Heart left ventricle (tissue), 16 donors: ENCODE data around the gene PACSIN2. TPM values are rescaled to one million over a fixed set of nuclear protein-coding genes. Genes with fewer than 3 reads are reported as not detected.
"Not testable (repeated sequence)": the region's sequence is repeated elsewhere in the genome, so short reads cannot be mapped to it uniquely, and the experiment has no call there.

Experiments
- ATAC-seq, 4 donors: fragments of 200-7000 bp; cut with Tn5 transposase; one replicate each; pipeline ENCODE4 v1.9.1; 2020 to 2022; ENCODE audit warnings: moderate library complexity in 4 of 4, mild to moderate bottlenecking in 3 of 4, moderate number of reproducible peaks in 1 of 4
- DNase-seq, 5 donors: peaks; one replicate each; pipeline ENCODE4 v3.0.0-alpha.2; 2020
- H3K27ac ChIP-seq, 12 donors: fragments of 200-600 bp; sonication (generic) in 4 of 12; one replicate each; pipeline versions ENCODE4 v1.5.0 to v1.8.0; 2016 to 2022; ENCODE audit warnings: mild to moderate bottlenecking in 2 of 12
- H3K27me3 ChIP-seq, 9 donors: fragments of 200-600 bp; sonication (generic) in 2 of 9; one replicate each; pipeline versions ENCODE4 v1.5.1 to v1.8.0; 2016 to 2022; ENCODE audit warnings: mild to moderate bottlenecking in 3 of 9
- H3K36me3 ChIP-seq, 9 donors: fragments of 200-600 bp; sonication (generic) in 2 of 9; one replicate each; pipeline versions ENCODE4 v1.5.0 to v1.8.0; 2018 to 2022; ENCODE audit warnings: mild to moderate bottlenecking in 2 of 9
- H3K4me1 ChIP-seq, 12 donors: fragments of 200-600 bp; sonication (generic) in 4 of 12; one replicate each; pipeline versions ENCODE4 v1.5.0 to v1.8.0; 2016 to 2022; ENCODE audit warnings: mild to moderate bottlenecking in 3 of 12
- H3K4me3 ChIP-seq, 12 donors: fragments of 200-600 bp; sonication (generic) in 4 of 12; one replicate each; pipeline versions ENCODE4 v1.5.0 to v1.8.0; 2017 to 2022; ENCODE audit warnings: mild to moderate bottlenecking in 9 of 12, moderate library complexity in 4 of 12
- H3K9me3 ChIP-seq, 12 donors: fragments of 200-600 bp; sonication (generic) in 4 of 12; one replicate each; pipeline versions ENCODE4 v1.5.0 to v1.8.0; 2016 to 2022; ENCODE audit warnings: mild to moderate bottlenecking in 1 of 12
- CTCF ChIP-seq, 12 donors: fragments of 200-600 bp; sonication (generic) in 4 of 12; IDR thresholded peaks; one replicate each; pipeline versions ENCODE4 v1.5.0 to v1.8.0; 2018 to 2022; ENCODE audit warnings: antibody characterized with exemption in 12 of 12, mild to moderate bottlenecking in 5 of 12
- POLR2A ChIP-seq, 2 donors: fragments of 450-650 bp; IDR thresholded peaks; one replicate each; pipeline ENCODE4 v1.6.1; 2017; ENCODE audit warnings: antibody characterized with exemption in 2 of 2, mild to moderate bottlenecking in 2 of 2, moderate library complexity in 2 of 2
- WGBS, 4 donors: extraction: QIAGEN DNeasy Blood & Tissue Kit in 2 of 4; methylation state at CpG; one replicate each; pipeline versions ENCODE4 v1.1.5 to v1.1.7; 2013 to 2018; 5-methylcytosine and 5-hydroxymethylcytosine counted together
- intact Hi-C, 10 donors: fragments of 100-400 bp; cut with DNase I; formaldehyde crosslinking; loops; one replicate each; pipeline versions ENCODE4 v1.11.1 to v1.14.2; 2022
- polyA plus RNA-seq, 2 donors: library from polyadenylated mRNA; stranded (reverse); fragments of 200-250 nt; gene quantifications; one replicate each; pipeline ENCODE4 v1.2.3, GENCODE V29; 2013
- total RNA-seq, 9 donors: library from RNA; depleted of rRNA in 2 of 9; stranded (reverse); fragments of >200 nt in 2 of 9; fragmentation: NEBNext Ultra II Directional in 3 of 9; extraction: Animal tissue kit (Norgen Biotek cat#: 25700) in 3 of 9; gene quantifications; one replicate each; pipeline versions ENCODE4 v1.1.0 to v1.2.4, GENCODE V29; 2016 to 2023
- donor health status: ischemic (EF 13 %, LVEDD 7.1; RV severe dilation, severe dysfunction).
- donor health status: healthy with polysubstance abuse.
- donor health status: DM: no; HTN: yes; CAD: no.
- donor health status: DM: no; HTN: no; CAD: no.
- donor health status: ischemic (EF 25% LVEDD 6.9; RV normal size, moderate dysfunction).
- donor health status: ischemic (EF 25% LVEDD 5.7; RV mildly dilated, moderate dysfunction).
- donor health status: healthy.
- donor health status: DM: yes; HTN: yes; CAD: no.
- donor health status: ischemic (EF 35%, LVEDD 5.7; RV mildly dilated, moderate dysfunction).
- donor health status: nonischemic (EF 11% LVEDD 7.7; RV severe dilation, severe dysfunction).
- donor health status: DM: yes; HTN: yes; CAD: no.
- donor health status: PGD.
- donor health status: ischemic (EF 29% LVEDD 5.4; RV normal size, mild dysfunction).
- donor health status: nonischemic (EF 23%, LVEDD 6.1; RV moderate dilation, normal function).

PACSIN2 gene
- total and polyA plus RNA-seq, 11 donors, result 26.5 to 87.1 (median 59.3) TPM

DNA sequence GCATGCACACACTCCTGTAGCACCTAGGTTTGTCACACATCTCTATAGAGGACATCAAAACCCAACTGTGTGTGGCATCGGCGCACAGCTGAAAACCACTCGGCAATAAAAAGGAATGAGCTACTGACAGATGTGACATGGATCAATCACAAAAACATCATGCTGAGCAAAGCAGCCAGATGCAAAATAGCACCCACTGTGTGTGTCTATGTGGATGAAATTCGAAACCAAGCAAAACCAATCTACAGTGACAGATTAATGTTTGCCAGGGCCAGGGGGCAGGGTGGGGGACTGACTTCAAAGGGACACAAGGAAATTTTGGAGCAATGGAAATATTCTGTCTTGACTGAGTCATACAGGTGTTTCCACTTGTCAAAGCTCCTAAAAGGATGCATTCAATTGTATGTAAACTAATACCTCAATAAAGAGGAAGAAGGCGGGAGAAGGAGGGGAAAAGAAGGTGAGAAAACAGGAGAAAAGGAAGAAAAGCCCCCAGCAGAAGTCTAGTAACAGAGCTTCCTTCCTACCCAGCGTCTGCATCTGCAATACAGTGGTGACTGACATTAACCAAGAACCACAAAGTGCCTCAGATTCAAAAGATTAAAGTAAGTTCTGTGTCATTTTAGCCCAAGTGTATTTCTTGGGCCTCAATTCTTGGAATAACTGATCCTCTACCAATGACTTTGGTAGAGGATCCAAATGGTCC lies 49.8 kb downstream of the PACSIN2 start:
- ATAC-seq (no peak), DNase-seq (no peak)
- Histone ChIP-seq H3K36me3 (no peaks in the 10 kb centered on the region), H3K27ac (no peak overlapping the region), H3K27me3 (no peaks in the 10 kb centered on the region), H3K9me3 (no peaks in the 10 kb centered on the region), H3K4me3 (no peak overlapping the region), H3K4me1 (peaks cover 10 to 62% (median 32%) of the 10 kb centered on the region in 12 donors)
- TF ChIP-seq POLR2A (IDR thresholded peaks at IDR 0.05), result no peak
- TF ChIP-seq CTCF (IDR thresholded peaks at IDR 0.05), result no peak
- intact Hi-C loops, result loop anchor here in 6 of 10 donors (5.0 to 10.0 kb wide), 8 partner anchors 33 to 108 kb away; partner anchors contain the start of genes ARFGAP3 (in 1 of the 6) and PACSIN2 (in 1 of the 6)
- WGBS, 4 donors, result 59 to 78% (median 67%) methylated on average over 6 of the region's 6 CpGs

DNA sequence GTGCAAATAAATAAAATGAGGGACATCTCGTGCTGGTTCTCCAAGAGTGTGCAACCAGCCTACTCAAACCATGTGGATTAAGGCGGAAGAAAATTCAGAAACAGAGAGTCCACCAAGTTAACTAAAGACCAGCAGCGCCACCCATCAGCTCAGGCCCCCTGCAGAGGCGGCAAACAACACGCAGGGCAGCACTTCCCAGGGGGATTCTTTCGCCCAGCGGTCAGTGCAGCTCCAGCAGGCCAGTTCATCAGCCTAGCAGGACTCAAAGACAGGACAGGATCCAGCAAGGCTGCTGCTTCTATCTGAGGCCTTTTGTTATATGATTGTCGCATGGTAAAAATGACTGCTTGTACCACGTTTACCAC lies 51.7 kb downstream of the PACSIN2 start:
- DNase-seq, result peak in 1 of 5 donors; percentile 50
- Histone ChIP-seq H3K27ac (peak overlapping the region in 3 of 12 donors; percentile 2 to 76 (median 69)), H3K27me3 (no peaks in the 10 kb centered on the region), H3K9me3 (no peaks in the 10 kb centered on the region), H3K4me3 (no peak overlapping the region), H3K36me3 (no peaks in the 10 kb centered on the region), H3K4me1 (peaks cover 11 to 78% (median 47%) of the 10 kb centered on the region in 12 donors)
- 70 to 83% (median 81%) methylated on average over 9 of the region's 9 CpGs for WGBS, 4 donors
- intact Hi-C loops, result loop anchor here in 5 of 10 donors (5.0 to 10.0 kb wide), 5 partner anchors 52 to 106 kb away; partner anchors contain the start of genes ARFGAP3 (in 1 of the 5) and PACSIN2 (in 1 of the 5)
- no peak for TF ChIP-seq POLR2A (IDR thresholded peaks at IDR 0.05)
- ATAC-seq, result no peak

GRCh38 chr22:42962295-42963230 lies 52.4 kb downstream of the PACSIN2 start:
- peak overlapping the region in 9 of 12 donors; percentile 2 to 76 (median 40) for H3K27ac ChIP-seq
- H3K4me3 ChIP-seq, result no peak overlapping the region
- ATAC-seq (peak in 3 of 4 donors; percentile 21 to 57 (median 23)), DNase-seq (peak in 1 of 5 donors; percentile 53)
- H3K36me3 ChIP-seq, result no peaks in the 10 kb centered on the region
- no peaks in the 10 kb centered on the region for H3K9me3 ChIP-seq
- 72 to 80% (median 74%) methylated on average over 9 of the region's 9 CpGs for WGBS, 4 donors
- TF ChIP-seq POLR2A (IDR thresholded peaks at IDR 0.05), result no peak
- TF ChIP-seq CTCF (IDR thresholded peaks at IDR 0.05), result no peak
- H3K27me3 ChIP-seq, result no peaks in the 10 kb centered on the region
- intact Hi-C loops, result loop anchor here in 5 of 10 donors (5.0 to 10.0 kb wide), 5 partner anchors 52 to 105 kb away; partner anchors contain the start of genes ARFGAP3 (in 1 of the 5) and PACSIN2 (in 1 of the 5)
- H3K4me1 ChIP-seq, result peaks cover 11 to 79% (median 47%) of the 10 kb centered on the region in 12 donors

DNA sequence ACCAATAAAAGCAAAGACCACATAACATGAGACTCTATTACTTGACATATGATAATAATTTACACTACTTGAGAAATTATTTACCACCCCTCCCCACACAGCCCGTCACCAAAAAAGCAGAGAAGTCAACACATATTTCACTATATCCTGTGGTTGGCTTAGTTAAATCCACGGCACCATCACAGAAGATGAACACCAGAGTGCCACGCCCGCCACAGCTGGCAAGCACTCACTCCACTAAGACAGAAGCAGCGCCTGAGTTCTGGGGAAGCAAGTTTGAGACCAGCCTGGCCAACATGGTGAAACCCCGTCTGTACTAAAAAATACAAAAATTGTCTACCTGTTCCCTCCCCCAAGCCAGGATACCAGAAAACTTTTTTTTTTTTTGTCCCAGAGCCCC lies 53.1 kb downstream of the PACSIN2 start:
- TF ChIP-seq POLR2A (IDR thresholded peaks at IDR 0.05) (no peak), CTCF (IDR thresholded peaks at IDR 0.05) (no peak)
- H3K4me1 ChIP-seq, result peaks cover 11 to 84% (median 48%) of the 10 kb centered on the region in 12 donors
- no peak for ATAC-seq
- no peak for DNase-seq
- H3K27ac ChIP-seq, result peak overlapping the region in 10 of 12 donors; percentile 2 to 76 (median 40)
- intact Hi-C loops, result loop anchor here in 5 of 10 donors (5.0 to 10.0 kb wide), 5 partner anchors 53 to 105 kb away; partner anchors contain the start of genes ARFGAP3 (in 1 of the 5) and PACSIN2 (in 1 of the 5)
- H3K4me3 ChIP-seq, result no peak overlapping the region
- H3K36me3 ChIP-seq, result no peaks in the 10 kb centered on the region
- WGBS, 4 donors, result 81 to 87% (median 84%) methylated on average over 6 of the region's 6 CpGs
- no peaks in the 10 kb centered on the region for H3K27me3 ChIP-seq
- no peaks in the 10 kb centered on the region for H3K9me3 ChIP-seq

- 82 to 91% (median 87%) methylated on average over 3 of the region's 3 CpGs for WGBS, 4 donors
- ATAC-seq, H3K36me3 ChIP-seq, H3K4me3 ChIP-seq, H3K9me3 ChIP-seq, H3K27me3 ChIP-seq, DNase-seq: not testable (repeated sequence)
- intact Hi-C loops, result loop anchor here in 5 of 10 donors (5.0 to 10.0 kb wide), 5 partner anchors 53 to 104 kb away; partner anchors contain the start of genes ARFGAP3 (in 1 of the 5) and PACSIN2 (in 1 of the 5)
- Histone ChIP-seq H3K4me1 (peaks cover 11 to 84% (median 46%) of the 10 kb centered on the region in 12 donors), H3K27ac (peak overlapping the region in 8 of 12 donors; percentile 2 to 76 (median 43))
Observed at GRCh38 chr22:42961400-42961690, 53.6 kb downstream of the PACSIN2 start.
